HEK293 (cell line): ENCODE measurements around the gene DYNC1I1.

Experiments used
- CTCF ChIA-PET: fragments of 350-600 bp; formaldehyde crosslinking; extraction: SDS; loops from one replicate; lab custom pipeline; 2021; ENCODE audit warnings: antibody characterized with exemption; lab: Yijun Ruan, JAX
- POLR2A ChIA-PET: fragments of 300-600 bp; formaldehyde crosslinking; extraction: SDS; loops from one replicate; lab custom pipeline; 2020; ENCODE audit warnings: antibody characterized with exemption, inconsistent platforms; lab: Yijun Ruan, JAX
- H3K27ac ChIP-seq: fragments of 200-500 bp; sonication (Bioruptor generic); 2 replicates; pipeline ENCODE4 v1.5.1; 2014; ENCODE audit warnings: low read depth, low read length, control low read depth, inconsistent platforms; ENCODE audit errors: extremely low read depth
- H3K36me3 ChIP-seq, 2 experiments: fragments of 200-500 bp in 1 of 2; sonication (Bioruptor generic) in 1 of 2; 1 replicate in 1 of 2; 2 replicates in 1 of 2; pipeline ENCODE4 v1.5.1; 2014 to 2017; ENCODE audit warnings: inconsistent platforms in 2 of 2, low read length in 2 of 2; ENCODE audit not compliant: control insufficient read depth in 2 of 2, insufficient read depth in 1 of 2
- H3K4me1 ChIP-seq: fragments of 200-500 bp; sonication (Bioruptor generic); 2 replicates; pipeline ENCODE4 v1.5.1; 2014; ENCODE audit warnings: mild to moderate bottlenecking, low read length, inconsistent platforms; ENCODE audit not compliant: control insufficient read depth, insufficient read depth
- H3K4me3 ChIP-seq: 2 replicates; pipeline ENCODE4 v1.5.1; 2011; ENCODE audit warnings: low read depth, mild to moderate bottlenecking, control low read depth, low read length, moderate library complexity
- H3K9me3 ChIP-seq: fragments of 200-500 bp; sonication (Bioruptor generic); 2 replicates; pipeline ENCODE4 v1.5.1; 2014; ENCODE audit warnings: low read depth, low read length, inconsistent platforms; ENCODE audit not compliant: control insufficient read depth, insufficient read depth
- BCL11B ChIP-seq: fragments of 450-650 bp; formaldehyde crosslinking; IDR thresholded peaks from 2 replicates; pipeline ENCODE4 v1.5.1; 2016; ENCODE audit warnings: low read depth, missing biosample characterization, missing genetic modification characterization
- EGR2 ChIP-seq: fragments of 450-650 bp; formaldehyde crosslinking; IDR thresholded peaks from 2 replicates; pipeline ENCODE4 v1.5.1; 2016; ENCODE audit warnings: low read depth, missing biosample characterization, missing genetic modification characterization
- GFI1B ChIP-seq: fragments of 450-650 bp; formaldehyde crosslinking; IDR thresholded peaks from 2 replicates; pipeline ENCODE4 v1.5.1; 2016; ENCODE audit warnings: missing biosample characterization, missing genetic modification characterization
- MYNN ChIP-seq: fragments of 450-650 bp; formaldehyde crosslinking; IDR thresholded peaks from 2 replicates; pipeline ENCODE4 v1.5.1; 2016; ENCODE audit warnings: missing biosample characterization, missing genetic modification characterization, borderline replicate concordance
- PRDM4 ChIP-seq: fragments of 450-650 bp; formaldehyde crosslinking; IDR thresholded peaks from 2 replicates; pipeline ENCODE4 v1.5.1; 2017; ENCODE audit warnings: missing biosample characterization, missing genetic modification characterization
- ZNF121 ChIP-seq: fragments of 450-650 bp; formaldehyde crosslinking; IDR thresholded peaks from 2 replicates; pipeline ENCODE4 v1.5.1; 2016; ENCODE audit warnings: missing biosample characterization, missing genetic modification characterization
- ZNF148 ChIP-seq: fragments of 450-650 bp; formaldehyde crosslinking; IDR thresholded peaks from 2 replicates; pipeline ENCODE4 v1.5.0; 2017; ENCODE audit warnings: missing biosample characterization, missing genetic modification characterization, borderline replicate concordance
- ZNF175 ChIP-seq: fragments of 450-650 bp; formaldehyde crosslinking; IDR thresholded peaks from 2 replicates; pipeline ENCODE4 v1.5.1; 2016; ENCODE audit warnings: missing biosample characterization, missing genetic modification characterization
- ZNF19 ChIP-seq: fragments of 450-650 bp; formaldehyde crosslinking; IDR thresholded peaks from 2 replicates; pipeline ENCODE4; 2016; ENCODE audit warnings: missing biosample characterization, missing genetic modification characterization, low read depth
- ZNF202 ChIP-seq: fragments of 450-650 bp; formaldehyde crosslinking; IDR thresholded peaks from 2 replicates; pipeline ENCODE4 v1.5.1; 2016; ENCODE audit warnings: missing biosample characterization, missing genetic modification characterization, borderline replicate concordance
- ZNF214 ChIP-seq: fragments of 450-650 bp; formaldehyde crosslinking; IDR thresholded peaks from 2 replicates; pipeline ENCODE4 v1.5.1; 2017; ENCODE audit warnings: missing biosample characterization, mild to moderate bottlenecking, missing genetic modification characterization, borderline replicate concordance
- ZNF223 ChIP-seq: fragments of 450-650 bp; formaldehyde crosslinking; IDR thresholded peaks from 2 replicates; pipeline ENCODE4 v1.5.1; 2016; ENCODE audit warnings: missing biosample characterization, missing genetic modification characterization
- ZNF24 ChIP-seq: fragments of 450-650 bp; formaldehyde crosslinking; IDR thresholded peaks from 2 replicates; pipeline ENCODE4 v1.5.1; 2016; ENCODE audit warnings: missing biosample characterization, missing genetic modification characterization
- ZNF292 ChIP-seq: fragments of 450-650 bp; formaldehyde crosslinking; IDR thresholded peaks from 2 replicates; pipeline ENCODE4 v1.5.1; 2016; ENCODE audit warnings: low read depth, missing biosample characterization, missing genetic modification characterization, borderline replicate concordance
- ZNF311 ChIP-seq: fragments of 450-650 bp; formaldehyde crosslinking; IDR thresholded peaks from 2 replicates; pipeline ENCODE4 v1.5.1; 2017; ENCODE audit warnings: missing biosample characterization, missing genetic modification characterization, borderline replicate concordance
- ZNF473 ChIP-seq: fragments of 450-650 bp; formaldehyde crosslinking; IDR thresholded peaks from 2 replicates; pipeline ENCODE4 v1.5.1; 2017; ENCODE audit warnings: missing biosample characterization, missing genetic modification characterization
- ZNF501 ChIP-seq: fragments of 450-650 bp; formaldehyde crosslinking; IDR thresholded peaks from 2 replicates; pipeline ENCODE4 v1.5.1; 2016; ENCODE audit warnings: missing biosample characterization, missing genetic modification characterization
- ZNF558 ChIP-seq: fragments of 450-650 bp; formaldehyde crosslinking; IDR thresholded peaks from 2 replicates; pipeline ENCODE4 v1.5.1; 2016; ENCODE audit warnings: missing biosample characterization, missing genetic modification characterization
- ZNF560 ChIP-seq: fragments of 450-650 bp; formaldehyde crosslinking; IDR thresholded peaks from 2 replicates; pipeline ENCODE4 v1.5.1; 2017; ENCODE audit warnings: missing biosample characterization, missing genetic modification characterization, borderline replicate concordance
- ZNF623 ChIP-seq: fragments of 450-650 bp; formaldehyde crosslinking; IDR thresholded peaks from 2 replicates; pipeline ENCODE4 v1.5.1; 2016; ENCODE audit warnings: missing biosample characterization, missing genetic modification characterization
- ZNF629 ChIP-seq: fragments of 450-650 bp; formaldehyde crosslinking; IDR thresholded peaks from 2 replicates; pipeline ENCODE4 v1.5.1; 2017; ENCODE audit warnings: missing biosample characterization, missing genetic modification characterization
- ZNF639 ChIP-seq: fragments of 450-650 bp; formaldehyde crosslinking; IDR thresholded peaks from 2 replicates; pipeline ENCODE4 v1.5.1; 2016; ENCODE audit warnings: missing biosample characterization, missing genetic modification characterization
- ZNF660 ChIP-seq: fragments of 450-650 bp; IDR thresholded peaks from 2 replicates; pipeline ENCODE4 v1.5.1; 2018; ENCODE audit warnings: missing biosample characterization, mild to moderate bottlenecking, missing genetic modification characterization
- ZNF677 ChIP-seq: fragments of 450-650 bp; IDR thresholded peaks from 2 replicates; pipeline ENCODE4 v1.5.0; 2018; ENCODE audit warnings: missing biosample characterization, mild to moderate bottlenecking, missing genetic modification characterization, moderate library complexity
- ZSCAN16 ChIP-seq: fragments of 450-650 bp; formaldehyde crosslinking; IDR thresholded peaks from 2 replicates; pipeline ENCODE4 v1.5.1; 2016; ENCODE audit warnings: missing biosample characterization, missing genetic modification characterization
- ZSCAN30 ChIP-seq: fragments of 450-650 bp; IDR thresholded peaks from 2 replicates; pipeline ENCODE4 v1.5.1; 2018; ENCODE audit warnings: missing biosample characterization, mild to moderate bottlenecking, missing genetic modification characterization, moderate library complexity

The DYNC1I1 gene

GRCh38 chr7:95907337-95907736, 135.0 kb downstream of the DYNC1I1 start:
- ChIA-PET POLR2A (no interaction called here), CTCF (interaction anchor here (0.6 to 6.9 kb wide), 2 partner anchors 10 to 160 kb away, joined by 3 to 27 read pairs; no protein-coding TSS in a partner anchor)
- H3K27ac ChIP-seq = no peak overlapping the region

GRCh38 chr7:95908499-95908898, 136.1 kb downstream of the DYNC1I1 start:
- Histone ChIP-seq H3K9me3 (no peaks in the 10 kb centered on the region), H3K4me3 (no peak overlapping the region), H3K4me1 (no peaks in the 10 kb centered on the region), H3K27ac (no peak overlapping the region), H3K36me3 (no peaks in the 10 kb centered on the region)
- ChIA-PET CTCF (interaction anchor here (0.7 kb wide), 1 partner anchor 188 kb away, joined by 3 read pairs; no protein-coding TSS in a partner anchor), POLR2A (interaction anchor here (0.6 kb wide), 1 partner anchor 332 kb away, joined by 3 read pairs; no protein-coding TSS in a partner anchor)
- TF ChIP-seq ZSCAN30 (tag by site-specific recombination) (no peak), ZNF660 (tag by site-specific recombination) (no peak)

More at GRCh38 chr7:95907337-95907736, 135.0 kb downstream of the DYNC1I1 start:
- Histone ChIP-seq H3K4me3 (no peak overlapping the region), H3K36me3 (no peaks in the 10 kb centered on the region), H3K9me3 (no peaks in the 10 kb centered on the region), H3K4me1 (no peaks in the 10 kb centered on the region)
- no peak for TF ChIP-seq ZNF473 (tag by site-specific recombination)
- TF ChIP-seq ZNF639 (tag by site-specific recombination) = no peak
- TF ChIP-seq ZNF214 (tag by site-specific recombination) = no peak
- TF ChIP-seq ZNF560 = no peak
- no peak for TF ChIP-seq ZNF202
- TF ChIP-seq BCL11B (tag by site-specific recombination) = no peak
- no peak for TF ChIP-seq ZNF223 (tag by site-specific recombination)
- no peak for TF ChIP-seq ZNF19 (tag by site-specific recombination)
- TF ChIP-seq ZNF629 (tag by site-specific recombination) = no peak
- TF ChIP-seq ZNF24 (tag by site-specific recombination) = no peak
- no peak for TF ChIP-seq MYNN (tag by site-specific recombination)
- no peak for TF ChIP-seq ZNF558 (tag by site-specific recombination)
- no peak for TF ChIP-seq ZNF175 (tag by site-specific recombination)
- TF ChIP-seq EGR2 (tag by site-specific recombination) = no peak

GRCh38 chr7:95910341-95910740, 138.0 kb downstream of the DYNC1I1 start:
- no peaks in the 10 kb centered on the region for H3K9me3 ChIP-seq
- no peaks in the 10 kb centered on the region for H3K4me1 ChIP-seq
- H3K4me3 ChIP-seq = no peak overlapping the region
- no peak overlapping the region for H3K27ac ChIP-seq
- ChIA-PET POLR2A (no interaction called here), CTCF (interaction anchor here (0.9 kb wide), 1 partner anchor 1155 kb away, joined by 4 read pairs; no protein-coding TSS in a partner anchor)
- H3K36me3 ChIP-seq = no peaks in the 10 kb centered on the region
- TF ChIP-seq ZNF292 (tag by site-specific recombination) (no peak), ZNF623 (tag by site-specific recombination) (no peak), GFI1B (tag by site-specific recombination) (no peak), ZNF148 (tag by site-specific recombination) (no peak), ZNF311 (no peak), PRDM4 (tag by site-specific recombination) (no peak), ZNF560 (no peak), ZNF677 (no peak), ZNF501 (tag by site-specific recombination) (no peak), ZSCAN16 (tag by site-specific recombination) (no peak), ZNF121 (tag by site-specific recombination) (no peak)
